Suprapubic skin (tissue), 4 donors: ENCODE results near the gene C2orf49. TPM values are rescaled to one million over a fixed set of nuclear protein-coding genes. Genes with fewer than 3 reads are reported as not detected.

ENCODE experiments used
- DNase-seq, 2 donors: peaks; one replicate each; pipeline ENCODE4 v3.0.0-alpha.2; 2019; ENCODE audit warnings: low spot score in 2 of 2
- H3K27ac ChIP-seq: fragments of 200-600 bp; sonication (generic); one replicate; pipeline ENCODE4 v1.5.1; 2019
- H3K27me3 ChIP-seq: fragments of 200-600 bp; sonication (generic); one replicate; pipeline ENCODE4 v1.5.1; 2019
- H3K36me3 ChIP-seq: fragments of 200-600 bp; sonication (generic); one replicate; pipeline ENCODE4 v1.5.1; 2019
- H3K4me1 ChIP-seq: fragments of 200-600 bp; sonication (generic); one replicate; pipeline ENCODE4 v1.5.1; 2019
- H3K4me3 ChIP-seq: fragments of 200-600 bp; sonication (generic); one replicate; pipeline ENCODE4 v1.5.1; 2019; ENCODE audit warnings: mild to moderate bottlenecking
- H3K9me3 ChIP-seq: fragments of 200-600 bp; sonication (generic); one replicate; pipeline ENCODE4 v1.5.1; 2019
- EP300 ChIP-seq: sonication (generic); formaldehyde crosslinking; IDR thresholded peaks from one replicate; pipeline ENCODE4 v1.6.1; 2017; ENCODE audit warnings: antibody characterized with exemption
- POLR2A ChIP-seq, 2 donors: fragments of 450-650 bp; IDR thresholded peaks; one replicate each; pipeline ENCODE4 v1.6.1; 2017; ENCODE audit warnings: antibody characterized with exemption in 2 of 2, mild to moderate bottlenecking in 2 of 2, moderate library complexity in 2 of 2
- POLR2AphosphoS5 ChIP-seq, 3 donors: sonication (generic); formaldehyde crosslinking; IDR thresholded peaks; one replicate each; pipeline ENCODE4 v1.6.1; 2017; ENCODE audit warnings: antibody characterized with exemption in 3 of 3
- WGBS: methylation state at CpG from one replicate; pipeline ENCODE4 v1.1.5; 2018; 5-methylcytosine and 5-hydroxymethylcytosine counted together
- total RNA-seq, 4 donors: library from RNA; depleted of rRNA; stranded (reverse); fragments of >200 nt; gene quantifications; one replicate each; pipeline ENCODE4 v1.1.0, GENCODE V29; 2016
- TF ChIP-seq, protein P1 (sequence below), 2 donors: fragments of 200-600 bp in 1 of 2; fragments of 450-650 bp in 1 of 2; sonication (generic) in 1 of 2; IDR thresholded peaks; one replicate each; pipeline ENCODE4 v1.5.1; 2016 to 2019; ENCODE audit warnings: antibody characterized with exemption in 2 of 2, mild to moderate bottlenecking in 1 of 2, moderate library complexity in 1 of 2

The C2orf49 gene
- total RNA-seq, 4 donors from 2014 or later: 17.5 to 33.6 (median 27.8) TPM

DNA sequence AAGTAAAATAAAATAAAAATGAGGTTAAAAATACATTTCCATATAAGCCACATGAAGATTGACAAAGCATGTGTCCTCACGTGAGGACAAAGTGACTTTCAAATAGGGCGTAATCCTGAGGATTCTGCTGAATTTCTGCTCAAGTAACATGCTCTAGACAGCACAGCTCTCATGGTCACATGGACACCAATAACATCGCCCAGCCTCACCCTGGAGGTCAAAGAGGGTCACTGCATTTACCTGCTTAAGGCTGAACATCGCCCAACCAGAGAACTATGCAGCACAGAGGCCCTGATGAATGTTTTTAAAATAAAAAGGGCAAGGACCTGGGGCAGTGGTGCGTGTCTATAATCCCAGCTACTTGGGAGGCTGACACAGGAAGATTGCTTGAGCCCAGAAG is 38.0 kb upstream of the C2orf49 start:
- H3K27me3 ChIP-seq: no peaks in the 10 kb centered on the region
- TF ChIP-seq EP300 (no peak), POLR2A (IDR thresholded peaks at IDR 0.05) (no peak), POLR2AphosphoS5 (IDR thresholded peaks at IDR 0.05) (no peak)
- TF ChIP-seq, protein P1, sequence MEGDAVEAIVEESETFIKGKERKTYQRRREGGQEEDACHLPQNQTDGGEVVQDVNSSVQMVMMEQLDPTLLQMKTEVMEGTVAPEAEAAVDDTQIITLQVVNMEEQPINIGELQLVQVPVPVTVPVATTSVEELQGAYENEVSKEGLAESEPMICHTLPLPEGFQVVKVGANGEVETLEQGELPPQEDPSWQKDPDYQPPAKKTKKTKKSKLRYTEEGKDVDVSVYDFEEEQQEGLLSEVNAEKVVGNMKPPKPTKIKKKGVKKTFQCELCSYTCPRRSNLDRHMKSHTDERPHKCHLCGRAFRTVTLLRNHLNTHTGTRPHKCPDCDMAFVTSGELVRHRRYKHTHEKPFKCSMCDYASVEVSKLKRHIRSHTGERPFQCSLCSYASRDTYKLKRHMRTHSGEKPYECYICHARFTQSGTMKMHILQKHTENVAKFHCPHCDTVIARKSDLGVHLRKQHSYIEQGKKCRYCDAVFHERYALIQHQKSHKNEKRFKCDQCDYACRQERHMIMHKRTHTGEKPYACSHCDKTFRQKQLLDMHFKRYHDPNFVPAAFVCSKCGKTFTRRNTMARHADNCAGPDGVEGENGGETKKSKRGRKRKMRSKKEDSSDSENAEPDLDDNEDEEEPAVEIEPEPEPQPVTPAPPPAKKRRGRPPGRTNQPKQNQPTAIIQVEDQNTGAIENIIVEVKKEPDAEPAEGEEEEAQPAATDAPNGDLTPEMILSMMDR (IDR thresholded peaks at IDR 0.05): no peak
- DNase-seq: no peak
- no peak overlapping the region for H3K4me3 ChIP-seq
- 82% methylated on average over 5 of the region's 5 CpGs for WGBS
- H3K4me1 ChIP-seq: peaks cover 6% of the 10 kb centered on the region
- no peaks in the 10 kb centered on the region for H3K9me3 ChIP-seq
- H3K36me3 ChIP-seq: peaks cover 35% of the 10 kb centered on the region
- H3K27ac ChIP-seq: no peak overlapping the region

DNA sequence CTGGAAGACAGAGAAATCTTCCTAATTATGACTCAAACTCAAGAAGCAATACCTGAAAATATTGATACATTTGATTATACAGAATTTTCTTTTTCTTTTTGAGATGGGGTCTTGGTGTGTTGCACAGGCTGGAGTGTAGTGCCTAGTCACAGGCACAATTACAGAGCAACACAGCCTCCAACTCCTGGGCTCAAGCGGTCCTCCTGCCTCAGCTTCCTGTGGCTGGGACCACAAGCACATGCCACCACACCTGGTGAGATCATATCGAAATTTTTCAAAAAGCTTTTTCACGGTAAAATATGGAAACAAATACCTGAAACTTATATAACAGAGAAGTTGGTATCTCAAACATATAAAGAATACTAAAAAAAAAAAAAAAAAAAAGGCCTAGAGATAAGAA is 35.7 kb upstream of the C2orf49 start:
- H3K4me3 ChIP-seq: no peak overlapping the region
- H3K36me3 ChIP-seq: peaks cover 27% of the 10 kb centered on the region
- no peaks in the 10 kb centered on the region for H3K4me1 ChIP-seq
- WGBS: 95% methylated on average over 3 of the region's 3 CpGs
- H3K27ac ChIP-seq: no peak overlapping the region
- H3K27me3 ChIP-seq: no peaks in the 10 kb centered on the region
- TF ChIP-seq EP300: no peak
- TF ChIP-seq, protein P1 (IDR thresholded peaks at IDR 0.05): no peak
- no peak for TF ChIP-seq POLR2AphosphoS5 (IDR thresholded peaks at IDR 0.05)
- no peak for TF ChIP-seq POLR2A (IDR thresholded peaks at IDR 0.05)
- no peak for DNase-seq
- H3K9me3 ChIP-seq: no peaks in the 10 kb centered on the region

DNA sequence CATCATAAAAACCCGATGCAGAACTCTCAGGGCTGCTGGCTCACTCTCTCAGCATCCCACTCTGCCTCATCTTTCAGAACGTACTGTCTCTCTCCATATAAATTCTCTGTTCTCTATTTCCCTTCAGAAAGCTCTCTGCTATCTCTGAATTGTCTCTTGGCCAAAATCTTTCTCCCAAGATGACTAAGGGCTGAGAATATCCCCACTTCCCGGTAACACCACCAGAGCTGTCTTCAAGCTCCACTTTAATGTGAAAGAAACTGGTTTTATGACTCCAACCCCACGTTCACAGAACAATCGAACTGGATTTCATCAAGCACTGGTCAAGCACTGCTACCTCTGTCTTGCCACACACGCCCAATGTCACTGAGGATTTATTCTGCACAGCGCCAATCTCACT is 30.2 kb upstream of the C2orf49 start:
- Histone ChIP-seq H3K4me1 (no peaks in the 10 kb centered on the region), H3K27ac (no peak overlapping the region), H3K27me3 (no peaks in the 10 kb centered on the region), H3K36me3 (peaks cover 18% of the 10 kb centered on the region), H3K9me3 (no peaks in the 10 kb centered on the region), H3K4me3 (no peak overlapping the region)
- DNase-seq: no peak
- 93% methylated on average over 7 of the region's 7 CpGs for whole genome bisulfite sequencing
- TF ChIP-seq POLR2AphosphoS5 (IDR thresholded peaks at IDR 0.05) (no peak), POLR2A (IDR thresholded peaks at IDR 0.05) (no peak), EP300 (no peak)
- TF ChIP-seq, protein P1 (IDR thresholded peaks at IDR 0.05): no peak

- TF ChIP-seq POLR2A (IDR thresholded peaks at IDR 0.05): no peak
- TF ChIP-seq EP300: no peak
- TF ChIP-seq POLR2AphosphoS5 (IDR thresholded peaks at IDR 0.05): no peak
- TF ChIP-seq, protein P1 (IDR thresholded peaks at IDR 0.05): no peak
- H3K4me3 ChIP-seq: no peak overlapping the region
- 92% methylated on average over 16 of the region's 19 CpGs for WGBS
These were observed 29.8 kb upstream of the C2orf49 start for GRCh38 chr2:105307550-105307949.

GRCh38 chr2:105307962-105308361 is 29.4 kb upstream of the C2orf49 start:
- WGBS: 92% methylated on average over 11 of the region's 17 CpGs
- TF ChIP-seq EP300: no peak
- no peak for TF ChIP-seq POLR2A (IDR thresholded peaks at IDR 0.05)
- no peak for TF ChIP-seq POLR2AphosphoS5 (IDR thresholded peaks at IDR 0.05)
- TF ChIP-seq, protein P1 (IDR thresholded peaks at IDR 0.05): no peak
- H3K4me1 ChIP-seq: no peaks in the 10 kb centered on the region
- no peak for DNase-seq
- H3K27ac ChIP-seq: no peak overlapping the region
- H3K27me3 ChIP-seq: no peaks in the 10 kb centered on the region
- H3K4me3 ChIP-seq: no peak overlapping the region
- H3K36me3 ChIP-seq: peaks cover 18% of the 10 kb centered on the region
- no peaks in the 10 kb centered on the region for H3K9me3 ChIP-seq

More at GRCh38 chr2:105307550-105307949, 29.8 kb upstream of the C2orf49 start:
- Histone ChIP-seq H3K27ac (no peak overlapping the region), H3K36me3 (peaks cover 18% of the 10 kb centered on the region), H3K9me3 (no peaks in the 10 kb centered on the region), H3K27me3 (no peaks in the 10 kb centered on the region), H3K4me1 (no peaks in the 10 kb centered on the region)
- DNase-seq: no peak
